GM18868 (cell line): ENCODE measurements around the gene FTCD.
"Not testable (repeated sequence)": the region's sequence is repeated elsewhere in the genome, so short reads cannot be mapped to it uniquely, and the experiment has no call there.

Experiments
- ATAC-seq: cut with Tn5 transposase; IDR thresholded peaks from one replicate; pipeline ENCODE4 v1.9.1; 2021; ENCODE audit warnings: mild to moderate bottlenecking, moderate library complexity; ENCODE audit not compliant: unreplicated experiment

Gene FTCD

GRCh38 chr21:46188226-46189212 lies 33.1 kb upstream of the FTCD start:
- ATAC-seq, result no peak

- no peak for ATAC-seq
These were observed 32.4 kb upstream of the FTCD start for GRCh38 chr21:46187814-46188213.

- ATAC-seq, result no peak
These were observed 31.9 kb upstream of the FTCD start for GRCh38 chr21:46187261-46187660.

GRCh38 chr21:46185716-46186115 lies 30.3 kb upstream of the FTCD start:
- ATAC-seq, result no peak

- ATAC-seq, result no peak
These were observed 29.5 kb upstream of the FTCD start for GRCh38 chr21:46184625-46185555.

GRCh38 chr21:46183910-46184624 lies 28.7 kb upstream of the FTCD start, which contains the start of gene SPATC1L:
Gene SPATC1L (minus strand): TSS chr21:46184459. CDS start chr21:46182816, 1,643 bp downstream.
- ATAC-seq, result no peak

- ATAC-seq, result not testable (repeated sequence)
These were observed 28.0 kb upstream of the FTCD start for GRCh38 chr21:46183337-46183909.

GRCh38 chr21:46182548-46183336 lies 27.4 kb upstream of the FTCD start:
- ATAC-seq, result no peak

GRCh38 chr21:46181953-46182547 lies 26.7 kb upstream of the FTCD start:
- ATAC-seq, result no peak

- ATAC-seq, result no peak
These were observed 26.1 kb upstream of the FTCD start for GRCh38 chr21:46181436-46181835.

GRCh38 chr21:46180778-46181391 lies 25.5 kb upstream of the FTCD start:
- no peak for ATAC-seq

GRCh38 chr21:46180079-46180722 lies 24.8 kb upstream of the FTCD start:
- ATAC-seq, result no peak

- ATAC-seq, result no peak
These were observed 24.3 kb upstream of the FTCD start for GRCh38 chr21:46179708-46180078.

GRCh38 chr21:46178961-46179360 lies 23.6 kb upstream of the FTCD start:
- no peak for ATAC-seq

- not testable (repeated sequence) for ATAC-seq
These were observed 21.2 kb upstream of the FTCD start for GRCh38 chr21:46176443-46177129.

- ATAC-seq, result no peak
These were observed 18.2 kb upstream of the FTCD start for GRCh38 chr21:46173573-46173972.

GRCh38 chr21:46172863-46173528 lies 17.6 kb upstream of the FTCD start:
- ATAC-seq, result no peak
